HG03354 (cell line): Measurements from ENCODE around the gene SYNGR2.

Experiments
- ATAC-seq: cut with Tn5 transposase; IDR thresholded peaks from one replicate; pipeline ENCODE4 v1.9.1; 2021; ENCODE audit warnings: mild to moderate bottlenecking; ENCODE audit not compliant: unreplicated experiment, poor library complexity, severe bottlenecking

The SYNGR2 gene

DNA sequence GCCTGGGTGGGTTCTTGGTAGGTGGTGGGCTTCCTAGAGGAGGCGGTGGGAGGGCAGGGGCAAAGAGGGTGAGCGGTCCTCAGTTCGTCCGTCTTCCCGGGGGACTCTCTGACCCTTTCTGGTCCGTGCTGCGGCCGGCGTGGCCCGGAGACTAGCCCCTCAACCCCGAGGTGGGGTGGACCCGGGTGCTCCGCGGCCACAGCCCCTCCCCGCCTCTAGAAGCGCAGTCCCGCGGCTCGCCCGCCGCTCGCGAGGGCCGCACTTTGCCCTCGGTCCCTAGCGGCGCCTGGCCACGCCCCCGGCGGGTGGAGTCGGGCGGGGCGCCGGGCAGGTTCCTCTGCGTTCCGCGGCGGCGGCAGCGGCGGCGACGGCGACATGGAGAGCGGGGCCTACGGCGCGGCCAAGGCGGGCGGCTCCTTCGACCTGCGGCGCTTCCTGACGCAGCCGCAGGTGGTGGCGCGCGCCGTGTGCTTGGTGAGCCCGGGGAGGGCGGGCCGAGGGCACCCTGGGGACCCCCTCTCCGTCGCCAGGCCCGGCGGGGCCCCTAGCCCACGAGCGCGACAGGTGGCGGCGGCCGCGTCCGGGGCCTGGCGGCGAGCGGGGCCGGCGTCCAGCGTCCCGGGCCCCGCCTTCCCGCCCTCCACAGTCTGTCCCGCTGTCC, at the start of gene SYNGR2:
Gene SYNGR2 (plus strand): TSS at position 340 of the 661 bp plus-strand sequence. CDS start 36 bp downstream, at position 376.
- ATAC-seq, result peak; percentile 68

GRCh38 chr17:78118801-78119241, 49.6 kb upstream of the SYNGR2 start:
- ATAC-seq, result no peak

DNA sequence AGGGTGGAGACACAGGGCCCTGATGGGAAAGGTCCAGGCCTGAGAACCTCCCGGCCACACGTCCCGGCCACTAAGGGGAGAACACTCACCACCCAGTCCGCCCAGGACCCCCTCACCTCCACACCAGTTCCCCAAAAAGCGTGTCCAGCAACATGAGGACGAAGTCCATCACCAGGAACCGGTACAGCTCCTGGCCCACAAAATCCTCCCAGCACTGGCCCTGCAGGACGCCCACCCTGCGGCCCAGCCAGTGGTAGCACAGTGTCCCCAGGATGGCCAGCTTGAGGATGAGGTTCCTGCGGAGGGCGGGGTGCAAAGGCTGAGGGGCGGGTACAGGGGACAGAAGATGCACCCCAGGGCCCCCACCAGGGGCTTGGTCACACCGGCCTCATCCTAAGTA, 47.8 kb upstream of the SYNGR2 start:
- ATAC-seq, result no peak

GRCh38 chr17:78120971-78121800, 47.2 kb upstream of the SYNGR2 start:
- ATAC-seq, result no peak

DNA sequence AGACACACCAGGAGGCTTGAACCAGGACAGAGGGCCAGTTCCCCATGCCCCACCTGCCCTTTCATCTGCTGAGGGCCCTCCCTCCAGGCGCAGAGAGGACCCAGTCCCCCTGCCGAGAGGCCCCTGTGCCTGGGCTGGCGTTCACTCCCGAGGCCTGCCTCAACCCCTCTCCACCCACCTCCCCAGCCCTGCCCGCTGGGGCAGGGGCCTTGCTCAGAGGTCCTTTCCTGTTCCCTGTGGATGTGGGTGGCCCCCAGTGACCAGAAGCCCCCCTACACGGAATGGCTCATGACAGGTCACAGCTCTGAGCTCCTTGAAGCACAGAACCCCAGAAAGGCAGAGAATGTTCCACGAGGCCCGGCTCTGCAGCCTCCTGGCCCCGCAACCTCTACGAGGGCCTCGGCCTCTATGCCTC, 46.6 kb upstream of the SYNGR2 start:
- ATAC-seq, result no peak

GRCh38 chr17:78122216-78122930, 46.0 kb upstream of the SYNGR2 start:
- ATAC-seq, result no peak

DNA sequence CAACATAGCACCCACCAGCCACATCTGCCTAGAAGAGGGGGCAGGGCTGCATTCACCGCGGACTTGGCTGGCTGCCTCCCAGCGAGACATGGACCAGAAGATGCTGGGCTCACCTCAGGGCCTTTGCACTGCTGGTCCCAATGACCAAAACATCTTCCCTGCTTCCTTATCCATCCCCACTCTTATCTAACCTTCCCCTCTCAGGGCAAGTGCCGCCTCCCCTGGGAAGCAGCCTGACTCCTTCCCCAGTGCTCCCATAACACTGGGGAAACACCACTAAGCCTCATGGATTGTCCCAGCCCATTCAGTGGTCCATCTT, 45.5 kb upstream of the SYNGR2 start:
- no peak for ATAC-seq

DNA sequence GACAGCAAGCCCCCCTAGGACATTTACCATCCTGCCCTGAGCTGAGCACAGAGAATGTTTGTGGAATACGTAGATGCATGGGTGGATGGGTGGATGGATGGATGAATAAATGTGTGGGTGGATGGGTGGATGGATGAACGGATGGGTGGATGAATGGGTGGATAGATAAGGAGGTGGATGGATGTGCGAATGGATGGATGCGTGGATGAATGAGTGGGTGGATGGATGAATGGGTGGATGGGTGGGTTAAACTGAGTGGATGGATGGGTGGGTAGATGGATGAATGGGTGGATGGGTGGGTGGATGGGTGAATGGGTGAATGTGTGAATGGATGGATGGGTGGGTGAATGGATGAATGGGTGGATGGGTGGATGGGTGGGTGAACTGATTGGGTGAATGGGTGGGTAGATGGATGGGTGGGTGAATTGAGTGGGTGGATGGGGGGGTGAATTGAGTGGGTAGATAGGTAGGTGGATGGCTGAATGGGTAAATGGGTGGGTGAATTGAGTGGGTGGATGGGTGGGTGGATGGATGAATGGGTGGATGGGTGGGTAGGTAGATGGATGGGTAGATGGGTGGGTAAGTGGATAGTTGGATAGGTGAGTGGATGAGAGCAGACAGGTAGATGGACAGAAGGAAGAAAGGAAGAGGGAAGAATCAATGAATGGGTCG, 45.0 kb upstream of the SYNGR2 start:
- ATAC-seq, result no peak

GRCh38 chr17:78124081-78124835, 44.1 kb upstream of the SYNGR2 start:
- ATAC-seq, result peak; percentile 33

DNA sequence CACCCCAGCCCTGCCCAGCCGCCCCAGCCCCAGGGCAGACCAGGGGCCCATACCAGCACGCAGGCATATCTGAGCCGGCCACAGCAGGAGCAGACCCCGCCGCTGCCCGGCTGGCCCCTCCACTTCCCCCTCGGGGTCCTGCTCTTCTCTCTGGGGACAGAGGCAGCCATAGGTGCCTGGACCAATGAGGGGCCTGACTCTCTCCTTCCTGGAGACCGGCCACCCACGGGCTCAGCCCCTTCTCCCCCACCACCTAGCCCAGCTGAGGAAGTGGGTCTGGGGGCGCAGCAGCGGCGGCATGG, 43.6 kb upstream of the SYNGR2 start:
- ATAC-seq, result no peak

- no peak for ATAC-seq
Measured at GRCh38 chr17:78125138-78125913, 43.1 kb upstream of the SYNGR2 start.

GRCh38 chr17:78125976-78126894, 42.1 kb upstream of the SYNGR2 start:
- ATAC-seq, result no peak

- ATAC-seq, result no peak
Measured at GRCh38 chr17:78126895-78127238, 41.5 kb upstream of the SYNGR2 start.

GRCh38 chr17:78127239-78127887, 41.0 kb upstream of the SYNGR2 start:
- ATAC-seq, result no peak

DNA sequence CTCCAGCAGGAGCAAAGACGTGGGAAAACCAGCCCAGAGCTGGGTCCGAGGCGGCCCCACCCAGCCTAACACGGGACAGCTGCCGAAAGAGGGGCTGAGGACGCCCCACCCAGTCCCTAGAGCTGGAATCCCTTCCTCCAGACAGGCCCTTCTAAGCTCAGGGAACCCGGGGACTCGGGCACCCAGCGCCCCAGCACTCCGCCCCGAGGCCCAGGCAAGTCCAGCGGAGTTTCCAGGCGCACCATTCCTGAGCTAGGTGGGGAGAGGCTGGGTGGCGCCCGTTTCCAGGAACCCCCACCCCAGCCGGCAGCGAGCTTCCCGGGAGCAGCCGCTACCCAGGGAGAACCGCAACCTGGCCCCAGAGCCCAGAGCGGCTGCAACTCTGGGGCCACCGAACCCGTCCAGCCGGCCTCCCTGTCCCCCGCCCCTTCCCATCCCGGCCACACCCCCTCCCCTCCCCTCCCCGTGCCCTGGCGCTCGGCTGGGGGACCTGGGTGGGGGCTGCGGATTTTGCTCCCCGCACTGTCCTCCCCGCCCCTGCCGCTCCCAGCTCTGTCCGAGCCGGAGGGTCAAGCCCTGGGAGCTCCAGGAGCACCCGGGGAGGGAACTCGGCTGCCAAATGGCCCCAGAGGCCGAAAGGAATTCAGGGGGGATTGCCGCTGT, 40.4 kb upstream of the SYNGR2 start:
- ATAC-seq, result no peak

- no peak for ATAC-seq
Measured at GRCh38 chr17:78128551-78129350, 39.6 kb upstream of the SYNGR2 start, which contains the start of gene TMC6. TMC6 (minus strand) TSS chr17:78128755; CDS start chr17:78126832, 1,923 bp downstream.
